22Rv1 (cell line): ENCODE measurements around the gene RD3L.

ENCODE experiments used
- H3K27ac ChIP-seq: fragments of 450-650 bp; 2 replicates; pipeline ENCODE4 v1.5.1; 2017
- ZFX ChIP-seq: fragments of 450-650 bp; IDR thresholded peaks from 2 replicates; pipeline ENCODE4 v1.6.1; 2017; ENCODE audit warnings: antibody characterized with exemption, borderline replicate concordance
- TF ChIP-seq, protein P1 (sequence below): fragments of 450-650 bp; IDR thresholded peaks from 2 replicates; pipeline ENCODE4 v1.5.1; 2017; ENCODE audit warnings: mild to moderate bottlenecking

RD3L gene

DNA sequence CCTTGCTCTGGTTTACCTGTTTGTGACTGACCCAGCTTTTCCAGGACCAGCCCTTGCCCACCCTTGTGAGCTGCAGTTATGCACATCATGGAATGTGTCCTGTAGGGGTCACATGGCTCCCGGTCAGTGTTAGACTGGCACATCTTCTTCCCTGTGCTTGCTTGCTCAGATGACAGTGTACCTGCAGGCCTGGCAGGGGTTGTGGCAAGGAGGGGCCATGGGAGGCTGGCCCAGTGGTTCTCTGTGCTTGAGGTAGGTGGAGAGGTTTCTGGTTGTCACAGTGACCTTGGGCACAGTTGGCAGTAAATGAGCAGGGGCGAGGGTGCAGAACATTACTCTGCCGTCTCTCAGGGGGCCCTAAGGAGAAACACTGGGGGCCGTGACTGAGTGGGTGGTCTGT lies 27.6 kb upstream of the RD3L start:
- no peak for TF ChIP-seq ZFX
- H3K27ac ChIP-seq, result no peak overlapping the region

DNA sequence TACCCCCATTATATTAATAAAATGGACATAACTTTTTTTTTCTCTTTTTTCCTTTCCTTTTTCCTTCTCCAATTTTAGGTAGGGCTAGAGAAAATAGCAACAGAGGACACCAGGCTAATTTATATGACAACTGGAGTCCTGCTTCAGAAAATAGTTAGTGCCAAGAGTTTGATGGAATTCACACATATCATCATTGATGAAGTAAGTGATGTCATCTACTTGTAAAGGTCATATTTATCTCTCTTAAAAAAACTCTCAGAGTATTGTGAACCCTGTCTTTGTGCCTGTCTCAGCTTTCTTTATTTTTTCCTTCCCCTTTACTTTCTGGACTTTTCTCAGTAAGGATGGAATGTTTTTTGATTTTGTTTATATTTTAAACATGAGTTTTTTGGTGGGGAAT lies 24.3 kb upstream of the RD3L start:
- no peak overlapping the region for H3K27ac ChIP-seq
- no peak for TF ChIP-seq ZFX

DNA sequence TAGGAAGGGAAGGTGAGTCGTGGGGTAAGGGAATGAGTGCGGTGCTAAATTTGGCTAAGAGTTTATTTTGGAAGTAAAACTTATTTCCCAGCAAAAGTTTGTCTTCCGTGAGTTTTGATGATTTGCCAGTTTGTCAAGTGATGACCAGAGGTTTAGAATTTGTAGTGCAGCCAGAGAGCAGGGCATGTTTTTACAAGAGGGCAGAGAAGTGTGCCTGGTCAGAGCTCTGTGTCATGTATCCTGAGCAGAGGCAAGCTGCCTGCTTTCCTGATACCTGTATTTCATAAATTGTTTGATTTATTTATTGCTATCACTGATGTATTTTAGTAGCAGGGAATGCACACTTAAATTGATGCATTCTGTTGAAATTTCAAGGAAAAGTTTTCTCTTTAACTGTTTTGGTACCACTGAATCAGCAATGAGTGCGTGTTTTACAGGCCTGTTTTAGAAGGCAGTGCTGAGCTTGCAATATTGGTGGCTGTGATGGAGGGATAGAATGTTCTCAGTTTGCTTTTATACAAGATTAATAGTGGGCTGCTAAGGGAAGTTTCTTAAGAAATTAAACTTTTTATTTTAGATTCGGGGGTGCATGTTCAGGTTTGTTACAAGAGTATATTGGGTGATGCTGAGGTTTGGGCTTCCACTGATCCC lies 19.7 kb upstream of the RD3L start:
- TF ChIP-seq, protein P1, sequence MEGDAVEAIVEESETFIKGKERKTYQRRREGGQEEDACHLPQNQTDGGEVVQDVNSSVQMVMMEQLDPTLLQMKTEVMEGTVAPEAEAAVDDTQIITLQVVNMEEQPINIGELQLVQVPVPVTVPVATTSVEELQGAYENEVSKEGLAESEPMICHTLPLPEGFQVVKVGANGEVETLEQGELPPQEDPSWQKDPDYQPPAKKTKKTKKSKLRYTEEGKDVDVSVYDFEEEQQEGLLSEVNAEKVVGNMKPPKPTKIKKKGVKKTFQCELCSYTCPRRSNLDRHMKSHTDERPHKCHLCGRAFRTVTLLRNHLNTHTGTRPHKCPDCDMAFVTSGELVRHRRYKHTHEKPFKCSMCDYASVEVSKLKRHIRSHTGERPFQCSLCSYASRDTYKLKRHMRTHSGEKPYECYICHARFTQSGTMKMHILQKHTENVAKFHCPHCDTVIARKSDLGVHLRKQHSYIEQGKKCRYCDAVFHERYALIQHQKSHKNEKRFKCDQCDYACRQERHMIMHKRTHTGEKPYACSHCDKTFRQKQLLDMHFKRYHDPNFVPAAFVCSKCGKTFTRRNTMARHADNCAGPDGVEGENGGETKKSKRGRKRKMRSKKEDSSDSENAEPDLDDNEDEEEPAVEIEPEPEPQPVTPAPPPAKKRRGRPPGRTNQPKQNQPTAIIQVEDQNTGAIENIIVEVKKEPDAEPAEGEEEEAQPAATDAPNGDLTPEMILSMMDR, result no peak
- no peak for TF ChIP-seq ZFX
- H3K27ac ChIP-seq, result no peak overlapping the region

DNA sequence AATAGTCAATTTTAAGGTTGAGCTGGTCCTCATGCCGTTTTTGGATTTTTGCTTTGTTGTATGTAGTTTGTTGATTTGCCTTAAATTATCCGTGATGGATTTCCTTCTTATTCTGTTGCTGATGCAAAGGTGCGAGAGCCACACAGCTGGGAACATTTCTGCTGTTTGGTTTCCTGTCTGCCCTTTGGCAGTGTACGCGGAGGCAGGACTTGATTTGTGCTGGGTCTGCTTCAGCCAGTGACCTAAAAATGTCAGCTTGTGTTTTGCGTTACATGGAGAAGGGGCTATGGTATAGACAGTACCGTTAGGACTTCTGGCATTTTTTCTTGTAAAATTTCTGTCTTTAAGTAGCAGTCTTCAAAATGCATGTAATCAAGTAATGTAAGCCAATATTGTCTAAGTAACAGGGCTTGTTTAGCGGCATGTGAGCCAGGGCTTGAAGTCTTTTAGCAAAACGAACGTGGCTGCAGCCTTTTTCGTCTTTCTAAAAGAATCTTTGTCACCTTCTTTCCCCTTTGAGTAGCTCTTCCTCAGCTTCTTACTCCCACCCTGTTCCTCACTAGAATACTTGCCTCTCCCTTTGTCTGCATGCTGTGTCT lies 18.2 kb upstream of the RD3L start:
- H3K27ac ChIP-seq, result no peak overlapping the region
- no peak for TF ChIP-seq ZFX
- TF ChIP-seq, protein P1, result no peak

DNA sequence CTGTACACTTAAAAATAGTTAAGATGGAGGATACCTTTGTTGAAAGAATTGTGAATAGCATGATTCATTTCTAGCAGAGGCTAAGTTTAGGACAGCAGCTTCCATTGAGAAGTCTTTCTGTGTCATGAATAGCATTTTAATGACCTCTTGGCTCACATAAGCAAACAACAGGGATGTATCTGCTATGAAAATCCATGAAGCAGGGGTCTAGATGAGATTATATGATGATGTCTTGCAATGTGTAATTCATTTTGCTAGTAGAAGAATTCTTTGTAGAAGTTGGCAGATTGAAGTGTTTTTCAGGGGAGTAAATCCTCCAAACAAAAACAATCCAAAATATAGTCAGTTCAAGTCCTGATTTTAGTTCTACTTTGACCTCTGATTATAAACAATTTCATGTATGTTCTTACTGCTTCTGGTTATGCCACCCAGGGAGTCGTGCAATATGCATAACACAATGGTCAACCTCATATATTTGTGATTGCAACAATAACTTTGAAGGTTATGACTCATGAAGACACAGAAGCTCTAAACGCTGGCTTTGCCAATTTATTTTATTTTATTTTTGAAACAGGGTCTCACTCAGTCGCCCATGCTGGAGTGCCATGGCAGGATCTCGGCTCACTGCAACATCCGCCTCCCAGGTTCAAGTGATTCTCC lies 6.9 kb upstream of the RD3L start:
- no peak for TF ChIP-seq ZFX
- TF ChIP-seq, protein P1, result no peak
- H3K27ac ChIP-seq, result no peak overlapping the region

DNA sequence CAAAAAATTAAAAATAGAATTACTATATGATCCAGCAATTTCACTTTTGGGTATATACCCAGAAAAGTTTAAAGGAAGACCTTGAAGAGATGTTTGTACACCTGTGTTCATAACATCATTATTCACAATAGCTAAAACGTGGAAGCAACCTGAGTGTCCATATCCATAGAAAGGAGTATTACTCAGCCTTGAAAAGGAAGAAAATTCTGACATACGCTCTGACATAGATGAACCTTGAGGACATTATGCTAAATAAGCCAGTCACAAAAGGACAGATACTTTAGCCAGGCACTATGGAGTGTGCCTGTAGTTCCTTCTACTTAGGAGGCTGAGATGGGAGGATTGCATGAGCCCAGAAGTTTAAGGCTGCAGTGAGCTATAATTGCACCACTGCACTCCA lies 6.1 kb upstream of the RD3L start:
- TF ChIP-seq ZFX, result no peak
- TF ChIP-seq, protein P1, result no peak
- H3K27ac ChIP-seq, result no peak overlapping the region

DNA sequence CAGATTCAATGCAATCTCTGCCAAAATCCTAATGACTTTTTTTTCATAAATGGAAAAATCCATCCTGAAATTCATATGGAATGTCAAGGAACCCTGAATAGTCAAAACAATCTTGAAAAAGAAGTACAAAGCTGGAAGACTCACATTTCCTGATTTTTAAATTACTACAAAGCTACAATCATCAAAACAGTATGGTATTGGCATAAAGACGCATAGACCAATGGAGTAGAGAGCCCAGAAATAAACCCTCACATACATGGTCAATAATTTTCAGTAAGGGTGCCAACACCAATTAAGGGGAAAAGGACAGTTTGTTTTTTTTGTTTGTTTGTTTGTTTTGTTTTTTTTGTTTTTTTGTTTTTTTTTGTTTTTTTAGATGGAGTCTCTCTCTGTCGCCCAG lies 4.6 kb upstream of the RD3L start:
- TF ChIP-seq, protein P1, result no peak
- TF ChIP-seq ZFX, result no peak
- no peak overlapping the region for H3K27ac ChIP-seq

DNA sequence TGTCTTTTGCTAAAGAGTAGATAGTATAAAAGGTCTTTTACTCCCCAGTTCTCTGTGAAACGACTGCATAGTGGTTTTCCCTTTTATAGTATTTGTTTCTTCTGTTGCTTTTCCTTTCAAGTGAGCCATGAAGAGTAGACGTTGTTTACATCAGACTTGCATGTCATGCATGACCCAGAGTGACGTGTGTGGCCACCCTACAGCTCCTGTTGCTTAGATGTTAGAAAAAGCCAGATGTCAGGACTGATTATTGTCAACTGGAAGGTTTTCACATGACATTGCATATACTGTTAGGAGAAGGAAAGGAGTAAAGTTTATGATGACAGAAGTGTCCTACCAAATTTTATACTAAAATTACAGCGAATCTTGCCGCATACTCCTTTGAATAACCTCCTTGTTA lies 1.3 kb upstream of the RD3L start:
- no peak overlapping the region for H3K27ac ChIP-seq
- TF ChIP-seq, protein P1, result no peak
- TF ChIP-seq ZFX, result no peak
